GM19351 (cell line): ENCODE data around the gene PLXND1.

Experiments
- ATAC-seq: cut with Tn5 transposase; IDR thresholded peaks from one replicate; pipeline ENCODE4 v1.9.1; 2021; ENCODE audit warnings: mild to moderate bottlenecking, moderate library complexity; ENCODE audit not compliant: unreplicated experiment

The PLXND1 gene

DNA sequence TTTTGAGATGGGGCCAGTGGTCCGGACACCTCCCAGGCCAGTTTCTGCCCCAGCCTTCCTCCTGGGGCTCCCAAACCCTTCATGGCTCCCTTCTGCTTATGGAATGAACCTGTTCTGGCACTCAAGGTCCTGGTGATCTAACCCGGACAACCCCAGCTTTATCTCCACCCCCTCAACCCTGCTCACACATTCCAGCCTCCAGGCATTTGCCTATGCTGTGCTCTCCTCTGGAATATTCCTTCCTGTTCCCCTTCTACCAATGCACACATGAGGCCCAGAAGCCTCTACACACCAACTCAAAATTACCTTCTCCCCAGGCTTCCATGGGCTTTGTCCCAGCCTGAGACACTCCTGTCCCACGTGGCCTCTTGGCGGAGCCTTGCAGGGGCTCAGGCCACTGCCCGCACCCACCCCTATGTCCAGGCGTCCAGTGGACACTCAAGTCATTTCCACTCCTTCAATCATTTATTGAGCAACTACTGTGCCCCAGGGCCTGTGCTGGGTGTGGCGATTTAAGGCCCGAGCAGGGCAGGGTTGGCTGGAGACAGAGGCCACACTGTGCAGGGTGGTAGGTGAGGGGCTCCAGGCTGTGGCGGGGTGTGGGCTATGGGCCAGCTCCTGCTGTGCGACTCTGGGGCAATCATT, 18.8 kb downstream of the PLXND1 start:
- ATAC-seq, result no peak

DNA sequence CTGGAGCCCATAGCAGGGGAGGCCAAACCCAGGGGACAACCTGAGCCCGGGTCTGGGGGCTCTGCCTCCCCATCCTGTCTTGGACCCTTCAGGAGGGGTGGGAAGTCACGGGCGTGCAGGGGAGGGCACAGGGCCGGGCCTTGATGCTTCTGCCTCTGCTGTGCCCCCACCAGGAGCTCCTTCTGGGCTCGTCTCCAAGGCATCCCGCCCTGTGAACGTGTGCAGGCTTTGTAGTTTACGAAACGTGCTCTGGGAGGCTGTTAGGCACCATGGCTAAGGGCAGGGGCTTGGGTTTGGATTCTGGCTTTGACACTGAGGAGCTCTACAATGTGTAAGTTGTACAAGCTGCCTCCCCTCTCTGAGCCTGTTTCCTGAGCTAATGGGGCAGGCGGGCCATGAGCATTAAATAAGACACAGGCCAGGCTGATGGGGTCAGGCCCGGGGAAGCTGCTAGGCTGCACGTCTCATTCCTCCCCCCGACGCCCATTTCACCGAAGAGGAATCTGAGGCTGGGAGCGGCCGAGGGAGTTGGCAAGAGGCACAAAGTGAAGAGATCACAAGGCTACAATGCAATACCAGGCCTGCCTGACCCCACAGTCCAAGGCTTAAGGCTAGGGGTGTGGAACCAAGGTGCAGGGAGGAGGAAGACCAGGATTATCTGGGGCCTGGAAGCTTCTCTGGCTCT, 19.6 kb downstream of the PLXND1 start:
- ATAC-seq, result no peak

DNA sequence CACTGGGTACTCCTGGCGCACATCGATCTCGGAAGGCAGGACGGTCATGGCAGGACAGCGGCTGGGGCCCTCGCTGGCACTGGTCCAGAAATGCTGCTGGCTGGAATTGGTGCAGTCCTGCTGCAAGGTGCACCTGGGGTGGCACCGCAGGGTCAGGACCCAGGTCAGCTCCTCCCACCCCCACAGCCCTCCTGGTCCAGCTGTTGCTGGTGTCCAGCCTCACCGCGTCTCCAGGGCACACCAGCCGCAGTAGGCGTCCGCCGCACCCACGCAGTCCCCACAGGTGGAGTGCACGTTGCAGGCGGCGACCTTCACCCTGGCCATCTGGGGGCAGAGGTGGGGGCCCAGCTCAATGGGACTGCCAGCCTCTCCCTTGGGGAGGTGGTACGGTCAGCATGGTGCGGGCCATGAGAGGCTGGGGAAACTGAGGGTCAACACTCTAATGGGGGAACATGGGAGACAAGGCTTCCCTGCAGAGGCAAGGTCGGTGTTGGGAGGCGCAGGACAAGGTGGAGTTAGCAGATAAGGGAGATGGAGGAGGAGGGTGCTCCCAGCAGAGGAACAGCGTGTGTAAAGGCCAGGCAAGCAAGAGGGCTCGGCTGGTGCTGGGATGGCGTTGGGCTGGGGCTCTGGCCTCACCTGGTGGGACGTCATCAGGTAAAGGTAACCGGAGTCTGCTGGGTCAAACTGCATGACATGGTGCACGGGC, 20.4 kb downstream of the PLXND1 start:
- no peak for ATAC-seq

DNA sequence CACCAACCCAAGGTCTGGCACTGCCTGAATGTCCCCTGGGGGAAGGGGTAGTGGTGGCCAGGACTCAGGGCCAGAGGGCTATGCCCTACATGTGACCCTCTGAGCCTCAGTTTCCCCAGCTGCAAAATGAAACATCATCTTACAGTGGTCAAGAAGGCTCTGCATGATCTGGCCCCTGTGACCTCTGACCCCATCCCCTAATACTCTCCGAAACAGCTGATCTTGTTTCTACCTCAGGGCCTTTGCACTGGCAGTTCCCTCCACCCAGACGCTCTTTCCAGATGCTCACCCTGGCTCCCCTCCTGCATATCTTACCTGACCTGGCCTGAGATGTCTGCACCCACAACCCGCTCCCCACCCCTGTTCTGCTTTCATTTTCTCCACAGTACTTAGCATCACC, 21.8 kb downstream of the PLXND1 start:
- ATAC-seq, result no peak

DNA sequence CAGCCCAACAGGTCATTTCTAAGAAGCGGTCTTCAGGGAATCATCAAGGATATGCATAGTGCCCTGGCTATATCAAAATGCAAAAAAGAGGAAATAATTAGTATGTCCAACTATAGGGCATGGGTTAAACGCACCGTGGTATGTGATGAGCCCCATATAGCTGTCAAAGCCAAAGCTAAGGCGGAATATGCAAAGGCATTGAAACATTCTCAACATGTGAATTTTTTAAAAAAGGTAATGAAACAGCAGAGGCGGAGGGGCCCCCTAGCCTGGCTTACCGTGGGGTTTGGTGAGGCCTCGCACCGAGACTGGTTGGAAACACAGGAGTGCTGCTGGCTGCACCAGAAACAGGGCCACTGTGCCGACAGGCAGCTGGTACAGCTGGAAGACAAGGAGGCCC, 23.2 kb downstream of the PLXND1 start:
- no peak for ATAC-seq

DNA sequence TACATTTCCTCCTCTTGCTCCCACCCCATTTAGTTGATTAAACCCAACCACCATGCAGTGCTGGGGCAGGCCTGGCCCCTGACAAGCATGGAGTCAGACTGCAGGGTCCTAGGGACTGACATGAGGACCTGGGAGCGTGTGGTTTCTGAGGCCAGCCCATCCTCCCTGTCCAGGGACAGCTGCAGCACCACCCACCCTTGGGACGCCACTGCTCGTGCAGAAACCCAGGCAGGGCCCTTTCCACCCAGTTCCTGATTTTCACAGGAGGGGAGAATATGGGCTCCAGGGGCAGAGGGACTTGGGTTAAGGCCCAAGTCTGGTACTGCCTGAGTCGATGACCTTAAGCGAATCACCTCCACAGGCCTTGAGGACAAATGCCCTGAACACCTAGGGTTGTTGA, 23.7 kb downstream of the PLXND1 start:
- ATAC-seq, result no peak

DNA sequence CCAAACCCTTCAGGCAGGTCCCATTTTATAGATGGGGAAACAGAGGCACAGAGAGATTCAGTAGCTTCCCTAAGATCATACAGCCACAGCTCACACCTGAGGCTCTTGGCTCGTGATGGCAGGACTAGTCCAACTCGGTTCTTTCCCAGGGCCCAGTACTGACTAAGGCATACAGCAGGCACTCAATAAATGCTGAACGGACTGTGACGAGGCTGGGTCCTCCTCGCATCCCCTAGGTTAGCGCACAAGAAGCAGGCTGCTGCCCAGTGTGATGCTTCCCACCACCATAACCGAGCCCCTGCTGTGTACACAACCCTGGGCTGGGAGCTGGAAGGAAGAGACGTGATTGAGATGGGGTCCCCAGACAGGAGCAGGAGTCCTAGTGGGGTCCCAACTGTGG, 24.9 kb downstream of the PLXND1 start:
- no peak for ATAC-seq

DNA sequence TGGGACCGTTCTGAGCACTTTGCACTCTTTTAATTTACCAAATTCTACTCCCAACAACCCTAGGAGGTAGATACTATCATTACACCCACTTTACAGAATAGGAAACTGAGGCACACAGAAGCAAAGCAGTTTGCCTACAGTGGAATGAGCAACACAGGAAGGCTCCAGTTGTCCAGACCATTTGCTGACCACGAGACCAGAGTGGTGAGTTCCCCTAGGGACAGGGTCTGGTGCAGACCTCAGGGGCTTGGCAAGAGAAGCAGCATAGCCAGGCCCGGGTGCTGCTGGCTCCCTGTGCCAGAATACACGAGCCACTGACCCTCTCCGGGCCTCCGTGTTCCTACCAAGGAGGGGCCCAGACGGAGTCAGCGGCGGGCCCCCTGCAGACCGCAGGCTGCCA, 26.5 kb downstream of the PLXND1 start:
- no peak for ATAC-seq

DNA sequence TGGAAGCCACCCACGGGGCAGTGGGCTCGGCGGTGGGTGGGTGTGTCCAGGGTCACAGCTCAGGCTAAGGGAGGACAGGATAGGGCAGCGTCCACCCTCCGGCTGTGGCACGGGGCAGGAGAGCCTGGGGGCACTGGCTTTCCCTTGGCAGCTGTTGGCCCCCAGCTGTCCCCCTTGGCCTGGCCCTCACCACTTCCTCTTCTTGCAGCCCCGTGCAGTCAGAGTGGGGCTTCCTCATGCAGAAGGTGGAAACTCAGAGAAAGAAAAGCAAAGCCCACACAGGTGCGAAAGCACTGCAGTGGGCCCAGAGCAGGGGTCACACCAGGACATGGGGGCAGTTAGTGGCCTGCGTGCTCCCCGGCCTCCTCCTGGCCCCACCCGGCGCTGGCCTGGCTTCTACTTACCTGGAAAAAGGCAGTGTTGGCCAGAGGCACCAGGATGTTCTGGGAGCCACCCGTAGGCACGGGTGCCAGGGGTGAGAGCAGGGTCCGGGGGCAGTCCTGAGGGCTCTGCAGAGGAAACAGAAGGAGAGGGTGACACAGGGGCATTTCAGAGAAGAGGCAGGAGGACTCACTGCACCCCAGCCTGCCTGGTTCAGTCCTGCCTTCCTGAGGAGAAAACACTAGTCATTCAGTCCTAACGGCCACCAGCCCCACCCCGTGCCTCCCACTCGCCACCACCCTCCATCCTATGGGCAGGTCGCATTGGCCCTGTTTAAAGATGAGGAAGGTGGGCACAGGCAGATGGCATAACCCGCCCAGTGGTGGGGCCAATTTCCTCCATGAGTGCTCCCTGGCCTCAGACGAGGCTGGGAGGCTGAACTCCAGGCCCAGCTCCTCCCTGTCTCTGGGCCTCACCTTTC, 28.3 kb downstream of the PLXND1 start:
- peak; percentile 74 for ATAC-seq

DNA sequence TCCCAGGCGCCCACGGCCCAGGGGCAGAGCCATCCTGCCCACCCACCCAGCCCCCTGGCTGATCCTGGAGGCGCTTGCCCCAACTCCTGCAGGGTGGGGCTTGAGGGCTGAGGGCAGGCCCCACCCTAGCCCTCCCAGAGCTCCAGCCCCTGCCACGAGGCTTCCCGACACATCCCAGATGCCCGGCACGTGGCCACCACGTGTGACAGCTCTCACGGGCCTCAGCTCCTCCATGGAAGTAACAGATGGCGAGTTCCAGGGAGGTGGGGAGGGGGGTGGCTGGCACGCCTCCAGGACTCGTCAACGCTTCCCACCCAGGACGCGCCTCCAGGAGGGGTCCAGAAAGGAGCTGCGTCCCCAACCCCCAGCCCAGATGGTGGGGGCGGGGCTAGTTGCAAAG, 29.1 kb downstream of the PLXND1 start:
- no peak for ATAC-seq

DNA sequence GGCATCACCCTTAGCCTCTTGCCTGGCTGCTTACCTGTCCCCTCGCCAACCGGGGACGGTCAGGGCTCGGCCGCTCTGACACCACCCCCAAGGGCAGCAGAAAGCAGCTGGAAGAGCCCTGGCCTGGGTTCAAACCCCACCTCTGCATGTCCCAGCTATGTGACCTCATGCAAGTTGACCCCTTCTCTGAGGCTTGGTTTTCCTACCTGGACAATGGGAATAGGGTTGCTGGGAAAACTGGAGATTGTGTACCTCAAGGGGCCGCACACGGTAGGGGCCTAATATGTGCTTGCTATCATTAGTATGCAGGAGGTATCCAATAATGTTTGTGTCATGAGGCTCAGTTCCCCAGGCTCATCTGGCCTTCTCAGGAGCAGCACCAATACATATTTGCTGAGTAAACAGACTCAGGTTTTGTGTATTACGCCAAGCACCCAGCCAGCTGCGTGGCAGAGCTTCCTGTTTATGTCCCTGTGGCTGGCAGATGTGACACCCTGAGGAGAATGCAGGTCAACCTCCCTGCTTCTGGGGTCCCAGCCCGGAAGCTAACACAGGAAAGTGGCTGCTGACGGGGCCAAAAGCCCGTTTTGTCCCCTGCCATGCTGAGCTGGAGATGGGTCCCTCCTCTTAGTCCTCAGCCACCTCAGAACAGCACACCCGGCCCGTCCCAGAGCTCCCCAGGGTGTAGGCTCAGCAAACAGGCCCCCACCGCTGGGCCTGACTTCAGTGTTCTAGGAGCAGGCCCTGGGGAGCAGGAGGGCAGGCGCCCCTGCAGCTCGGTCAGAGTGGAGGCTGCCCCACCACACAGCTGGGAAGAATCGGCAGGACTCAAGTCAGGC, 29.7 kb downstream of the PLXND1 start:
- ATAC-seq, result no peak

DNA sequence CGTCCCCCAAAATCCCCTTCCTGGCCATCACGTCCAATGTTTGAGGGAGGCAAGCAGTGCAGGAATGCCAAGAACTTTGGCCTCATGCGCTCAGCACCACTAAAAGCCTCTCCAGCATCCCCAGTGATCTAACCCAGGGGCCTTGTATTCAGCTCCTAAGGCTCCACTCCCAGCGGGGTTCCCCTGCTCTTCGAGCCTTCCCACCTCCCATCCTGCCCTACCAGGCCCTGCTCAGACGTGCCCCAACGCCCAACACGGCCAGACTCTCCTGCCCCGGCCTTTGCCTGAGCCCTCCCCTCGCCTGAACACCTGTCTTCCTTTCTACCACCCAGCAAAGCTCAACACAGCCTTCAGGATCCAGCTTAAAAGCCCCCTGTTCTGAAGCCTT, 30.5 kb downstream of the PLXND1 start:
- ATAC-seq, result no peak

DNA sequence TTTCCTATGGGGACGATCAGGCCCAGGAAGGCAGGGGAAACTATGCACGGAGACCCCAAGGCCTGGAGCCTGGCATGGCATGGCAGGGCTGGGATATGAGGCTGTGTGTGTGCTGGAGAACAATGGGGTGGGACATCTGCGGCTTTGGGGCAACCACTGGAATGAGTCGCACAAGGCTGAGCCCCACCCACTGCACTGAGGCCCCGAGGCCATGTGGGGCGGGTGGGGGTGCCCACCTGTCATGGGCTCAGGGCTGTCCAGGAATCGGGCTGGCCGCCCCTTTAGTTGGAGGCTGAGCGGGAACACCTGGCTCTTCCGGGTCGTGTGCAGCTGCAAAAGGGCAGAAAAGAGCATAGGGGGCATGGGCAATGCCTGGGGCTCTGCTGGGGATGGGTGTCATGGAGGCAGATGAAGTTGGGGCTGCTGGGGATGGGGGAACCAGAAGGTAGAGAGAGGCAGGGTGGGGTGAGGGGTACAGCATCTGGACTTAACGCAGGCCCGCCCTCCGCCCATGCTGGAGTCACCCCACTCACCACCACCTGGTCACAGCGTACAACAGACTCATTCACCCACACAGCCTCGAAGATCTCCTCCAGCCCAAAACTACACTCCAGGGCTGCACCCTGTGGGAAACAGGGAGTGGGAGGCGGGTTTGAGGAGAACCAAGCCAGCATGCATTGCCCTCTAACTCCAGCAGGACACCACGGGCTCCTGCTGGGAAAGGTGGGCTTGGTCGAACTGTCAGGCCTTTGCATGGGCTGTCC, 31.1 kb downstream of the PLXND1 start:
- no peak for ATAC-seq

DNA sequence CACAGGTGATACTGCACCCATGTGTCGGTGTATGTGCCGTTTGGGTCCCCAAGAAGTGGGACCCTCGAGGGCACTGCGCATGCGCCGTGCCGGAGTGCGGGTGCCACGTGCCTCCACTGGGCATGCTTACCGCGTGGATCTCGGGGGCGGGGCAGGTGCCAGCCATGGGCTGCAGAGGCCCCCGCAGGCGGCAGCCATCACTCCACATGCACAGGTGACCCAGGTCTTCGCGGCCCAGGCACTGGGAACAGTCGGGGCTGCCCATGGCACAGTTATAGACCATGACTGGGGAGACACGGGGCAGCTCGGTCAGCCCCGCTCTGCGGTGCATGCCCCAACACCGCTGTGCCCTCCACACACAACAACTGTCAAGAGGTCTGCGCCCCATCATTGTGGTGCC, 32.3 kb downstream of the PLXND1 start:
- no peak for ATAC-seq

DNA sequence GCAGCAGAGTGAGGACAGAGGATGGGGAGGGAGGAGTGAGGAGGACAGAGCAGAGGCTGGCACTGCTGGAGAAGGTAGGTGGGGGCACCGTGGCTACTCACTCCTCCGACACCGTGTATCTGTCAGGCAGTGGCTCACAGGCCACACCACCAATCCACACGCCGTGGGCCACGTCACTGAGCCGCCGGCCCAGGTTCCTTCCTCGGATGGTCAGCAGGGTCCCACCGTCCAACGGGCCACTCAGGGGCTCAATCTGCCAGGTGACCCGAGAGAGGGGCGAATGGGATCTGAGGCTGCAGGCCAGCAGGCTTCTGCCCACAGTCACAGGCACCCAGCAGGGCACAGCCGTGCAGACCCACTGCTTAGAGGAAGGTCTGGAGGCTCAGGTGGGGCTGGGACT, 33.0 kb downstream of the PLXND1 start:
- ATAC-seq, result no peak

DNA sequence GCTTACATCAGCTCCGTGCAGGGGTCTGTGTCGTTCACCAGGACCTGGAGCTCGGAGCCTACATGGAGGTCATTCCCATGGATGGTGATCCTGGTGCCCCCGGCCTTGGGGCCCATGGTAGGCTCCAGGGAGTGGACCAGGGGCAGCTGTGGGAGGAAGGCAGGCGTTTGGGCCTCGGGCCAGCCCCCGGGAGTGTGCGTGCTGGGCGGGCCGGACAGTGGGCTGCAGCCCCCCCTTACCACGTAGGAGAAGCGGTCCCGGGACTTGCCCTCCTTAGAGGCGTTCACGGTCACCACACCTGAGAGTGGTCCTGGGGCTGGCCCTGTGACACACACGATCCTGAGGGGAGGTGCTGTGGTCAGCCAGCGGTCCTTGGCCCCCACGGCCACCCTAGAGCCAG, 33.9 kb downstream of the PLXND1 start:
- ATAC-seq, result no peak

DNA sequence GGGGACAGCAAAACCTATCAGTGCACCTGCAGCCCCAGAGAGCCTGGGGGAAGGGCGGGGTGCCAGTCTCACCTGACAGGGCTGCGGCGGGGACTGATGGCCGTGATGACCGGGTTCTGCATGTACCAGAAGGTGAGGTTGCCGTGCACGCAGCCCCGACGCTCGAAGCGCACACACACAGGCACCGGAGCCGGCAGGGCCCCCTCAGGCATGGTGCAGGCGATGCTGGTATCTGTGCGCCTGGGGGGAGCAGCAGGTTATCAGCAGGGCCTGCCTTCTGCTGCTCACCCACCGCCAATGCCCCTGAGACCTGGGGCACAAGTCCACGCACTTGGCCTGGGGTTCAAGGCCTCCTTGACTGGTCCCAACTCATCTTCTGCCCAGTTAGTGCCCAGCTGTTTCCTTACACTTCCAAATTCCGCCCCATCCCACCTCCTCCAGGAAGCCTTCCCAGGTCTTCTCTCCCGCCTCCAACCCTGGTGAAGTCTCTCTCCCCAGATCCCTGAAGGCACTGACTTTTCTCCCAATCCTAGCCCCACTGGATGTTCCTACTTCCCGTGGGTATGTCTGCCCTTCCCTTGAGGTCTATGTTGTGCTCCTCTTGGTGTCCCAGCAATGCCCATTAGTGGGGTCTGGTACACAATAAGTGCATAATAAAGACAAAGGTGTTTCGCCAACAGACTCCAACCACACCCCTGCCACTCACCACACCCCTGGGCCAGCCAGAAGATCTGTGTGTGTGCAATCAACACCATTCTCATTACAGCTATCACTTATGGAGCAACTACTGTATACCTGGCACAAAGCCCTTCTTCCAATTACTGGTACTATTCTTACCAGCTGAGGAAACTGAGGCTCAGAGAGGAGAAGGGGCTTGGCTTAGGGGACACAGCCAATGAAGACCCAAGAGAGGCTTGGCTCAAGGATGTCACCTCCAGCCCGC, 34.6 kb downstream of the PLXND1 start:
- ATAC-seq, result no peak

DNA sequence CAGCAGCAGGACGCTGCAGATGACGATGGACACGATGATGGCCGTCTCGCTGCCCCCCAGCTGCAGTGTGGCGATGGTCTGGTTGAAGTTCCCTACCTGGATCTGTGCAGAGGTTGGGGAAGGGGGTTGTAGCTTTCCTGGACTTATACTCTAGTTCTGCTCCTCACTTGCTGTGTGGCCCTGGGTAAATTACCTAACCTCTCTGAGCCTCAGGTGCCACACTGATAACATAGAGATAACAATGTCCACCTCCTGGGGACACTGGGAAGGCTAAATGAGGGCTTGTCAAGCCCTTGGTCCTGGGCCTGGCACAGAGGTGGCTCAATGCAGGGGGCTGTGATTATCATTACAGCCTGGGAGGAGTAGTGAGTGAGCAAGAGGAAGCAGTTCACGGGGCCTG, 36.6 kb downstream of the PLXND1 start:
- ATAC-seq, result no peak

DNA sequence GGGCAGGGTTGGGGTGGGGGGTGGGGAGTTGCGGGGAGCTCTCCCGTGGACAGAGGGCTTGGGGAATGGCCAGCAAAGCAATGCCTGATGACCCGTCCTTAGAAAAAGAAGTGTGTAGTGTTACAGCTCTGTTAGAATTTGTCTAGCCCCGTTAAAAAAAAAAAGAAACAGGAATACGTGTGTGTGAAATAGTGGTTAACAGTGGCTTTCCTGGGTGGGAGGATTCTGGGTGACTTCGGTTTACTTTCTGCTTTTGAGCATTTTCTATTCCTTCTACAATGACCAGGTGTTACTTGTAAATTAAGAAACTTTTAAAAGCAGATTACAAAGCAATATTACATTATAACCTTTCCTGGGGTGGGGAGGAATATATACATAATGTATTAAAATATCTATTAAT, 38.5 kb downstream of the PLXND1 start:
- ATAC-seq, result no peak
